GM12872 (cell line): ENCODE data around the gene FLVCR2.

Experiments
- CTCF ChIP-seq: IDR thresholded peaks from 3 replicates; pipeline ENCODE4 v1.5.1; 2011; ENCODE audit warnings: low read depth, mild to moderate bottlenecking, low read length, moderate library complexity; ENCODE audit not compliant: insufficient read depth

FLVCR2 gene

GRCh38 chr14:75631453-75631831 lies 53.0 kb downstream of the FLVCR2 start:
- no peak for TF ChIP-seq CTCF

GRCh38 chr14:75634848-75635247 lies 56.4 kb downstream of the FLVCR2 start:
- no peak for TF ChIP-seq CTCF

GRCh38 chr14:75636100-75636692 lies 57.8 kb downstream of the FLVCR2 start:
- TF ChIP-seq CTCF = no peak

GRCh38 chr14:75640876-75641275 lies 62.5 kb downstream of the FLVCR2 start:
- no peak for TF ChIP-seq CTCF

- TF ChIP-seq CTCF = no peak
These were observed 65.6 kb downstream of the FLVCR2 start for GRCh38 chr14:75643985-75644384.

GRCh38 chr14:75645056-75645455 lies 66.6 kb downstream of the FLVCR2 start:
- no peak for TF ChIP-seq CTCF

- TF ChIP-seq CTCF = no peak
These were observed 68.3 kb downstream of the FLVCR2 start for GRCh38 chr14:75646762-75647161.
